HG03159 (cell line): Measurements from ENCODE around the gene DCHS1.

Source experiments
- ATAC-seq: cut with Tn5 transposase; IDR thresholded peaks from one replicate; pipeline ENCODE4 v1.9.1; 2021; ENCODE audit warnings: mild to moderate bottlenecking, moderate library complexity; ENCODE audit not compliant: unreplicated experiment

The DCHS1 gene

GRCh38 chr11:6674219-6674597, 18.6 kb upstream of the DCHS1 start:
- no peak for ATAC-seq

- ATAC-seq, result no peak
Measured at GRCh38 chr11:6673523-6674218, 18.1 kb upstream of the DCHS1 start.

- no peak for ATAC-seq
Measured at GRCh38 chr11:6671991-6672390, 16.4 kb upstream of the DCHS1 start.

- no peak for ATAC-seq
Measured at GRCh38 chr11:6670202-6670830, 14.7 kb upstream of the DCHS1 start.

GRCh38 chr11:6667733-6668374, 12.2 kb upstream of the DCHS1 start:
- ATAC-seq, result peak; percentile 72

- ATAC-seq, result no peak
Measured at GRCh38 chr11:6666302-6667183, 10.9 kb upstream of the DCHS1 start.

- ATAC-seq, result no peak
Measured at GRCh38 chr11:6664551-6664950, 8.9 kb upstream of the DCHS1 start.

- ATAC-seq, result no peak
Measured at GRCh38 chr11:6663794-6664469, 8.3 kb upstream of the DCHS1 start.

GRCh38 chr11:6660712-6661111, 5.1 kb upstream of the DCHS1 start:
- no peak for ATAC-seq

- no peak for ATAC-seq
Measured at GRCh38 chr11:6658647-6659046, 3.0 kb upstream of the DCHS1 start.

- no peak for ATAC-seq
Measured at GRCh38 chr11:6657346-6657745, 1.7 kb upstream of the DCHS1 start.

GRCh38 chr11:6656936-6657335, 1.3 kb upstream of the DCHS1 start:
- ATAC-seq, result no peak

GRCh38 chr11:6656584-6656915, 941 bp upstream of the DCHS1 start:
- no peak for ATAC-seq

- ATAC-seq, result no peak
Measured at GRCh38 chr11:6655020-6655789, 404 bp downstream of the DCHS1 start.

GRCh38 chr11:6654281-6655019, 1.2 kb downstream of the DCHS1 start:
- ATAC-seq, result no peak

GRCh38 chr11:6653656-6654055, 2.0 kb downstream of the DCHS1 start:
- no peak for ATAC-seq

- ATAC-seq, result no peak
Measured at GRCh38 chr11:6653097-6653496, 2.5 kb downstream of the DCHS1 start.

- no peak for ATAC-seq
Measured at GRCh38 chr11:6652182-6652581, 3.4 kb downstream of the DCHS1 start.

GRCh38 chr11:6650980-6651379, 4.6 kb downstream of the DCHS1 start:
- ATAC-seq, result no peak
